GM19043 (cell line): ENCODE measurements around the gene B9D2.

Source experiments
- ATAC-seq: cut with Tn5 transposase; IDR thresholded peaks from one replicate; pipeline ENCODE4 v1.9.1; 2021; ENCODE audit warnings: low read depth; ENCODE audit not compliant: unreplicated experiment

Gene B9D2

GRCh38 chr19:41330481-41330880, 33.5 kb downstream of the B9D2 start:
- no peak for ATAC-seq

- ATAC-seq: no peak
These were observed 35.1 kb downstream of the B9D2 start for GRCh38 chr19:41328842-41329225.

GRCh38 chr19:41328157-41328841, 35.6 kb downstream of the B9D2 start:
- ATAC-seq: no peak

DNA sequence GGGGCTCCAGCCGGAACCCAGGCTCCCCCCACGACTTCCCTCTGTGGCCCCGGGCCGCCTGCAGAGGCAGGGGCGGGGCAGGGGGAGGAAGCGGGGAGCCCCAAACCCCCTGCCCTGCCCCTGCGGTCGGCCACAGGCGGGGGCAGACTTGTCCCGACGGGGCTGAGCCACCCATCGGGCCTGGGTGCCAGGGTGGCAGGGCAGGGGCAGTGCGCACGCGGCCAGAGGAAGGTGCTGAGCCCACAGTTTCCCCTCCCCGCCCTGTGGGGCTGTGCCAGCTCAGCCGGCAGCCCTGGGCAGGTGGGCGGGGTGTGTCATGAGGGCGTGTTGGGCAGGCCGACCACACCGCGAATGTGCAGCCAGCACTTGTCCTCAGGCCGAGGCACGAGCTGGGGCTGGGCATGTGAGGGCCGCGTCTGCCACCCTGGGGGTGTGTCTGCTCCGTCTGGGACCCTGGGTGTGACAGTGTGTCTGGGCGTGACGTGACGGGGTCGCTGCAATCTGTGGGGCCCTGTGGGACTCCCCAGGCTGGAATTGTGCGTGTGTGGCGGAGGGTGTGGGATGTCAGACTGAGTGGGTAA, 36.3 kb downstream of the B9D2 start:
- ATAC-seq: peak; percentile 51

DNA sequence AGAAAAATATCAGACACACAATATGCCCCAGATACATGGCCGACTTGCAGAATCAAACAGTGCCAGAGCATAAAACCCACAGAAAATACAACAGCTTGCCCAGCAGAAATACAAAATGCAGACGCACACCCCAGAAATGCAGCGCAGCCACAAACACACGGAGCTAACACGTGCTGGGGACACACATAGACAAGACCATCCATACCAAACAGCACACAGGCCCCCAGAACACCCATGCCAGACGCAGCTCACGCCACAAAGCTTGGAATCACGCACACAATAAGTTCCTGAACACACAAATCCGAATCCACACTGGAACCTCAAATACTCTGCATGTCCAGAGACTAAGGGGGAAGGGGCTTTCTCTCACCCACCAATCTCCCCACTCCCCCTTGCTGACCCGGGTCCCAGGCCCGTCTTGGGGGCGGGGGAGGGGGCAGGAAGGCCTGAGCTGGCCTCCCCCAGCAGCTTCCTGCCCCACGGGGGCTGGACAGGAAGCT, 36.8 kb downstream of the B9D2 start:
- no peak for ATAC-seq

DNA sequence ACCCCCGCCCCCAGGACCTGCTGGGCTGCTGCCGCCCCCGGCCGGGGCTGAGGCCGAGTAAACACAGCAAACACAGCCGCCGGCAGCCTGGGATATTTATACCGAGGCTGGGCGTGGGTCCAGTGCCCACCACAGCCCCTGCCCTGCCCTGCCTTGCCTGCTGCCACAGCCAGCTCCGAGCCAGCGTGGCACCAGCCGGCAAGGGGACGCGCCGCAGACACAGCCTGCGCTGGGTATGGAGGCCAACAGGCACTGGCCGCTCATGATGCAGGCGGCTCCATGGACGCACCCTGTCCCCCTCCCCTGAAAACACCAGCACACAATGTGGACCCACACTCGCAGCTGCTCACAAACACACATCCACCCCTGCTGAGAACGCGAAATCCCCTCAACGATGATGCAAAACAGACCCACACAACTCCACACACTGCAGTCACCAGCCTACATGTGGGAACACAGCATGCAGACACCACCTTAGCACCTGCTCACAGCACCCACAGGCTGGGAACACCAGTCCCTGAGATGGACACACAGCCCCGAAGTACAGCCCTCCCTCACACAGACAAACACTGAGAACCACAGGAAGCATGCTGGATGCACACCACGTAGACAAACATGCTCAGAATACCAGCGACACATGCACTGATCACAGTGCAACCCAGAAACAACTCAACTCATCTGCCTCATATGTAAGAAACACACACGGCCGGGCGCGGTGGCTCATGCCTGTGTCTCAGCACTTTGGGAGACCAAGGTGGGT, 37.8 kb downstream of the B9D2 start:
- ATAC-seq: peak; percentile 46

DNA sequence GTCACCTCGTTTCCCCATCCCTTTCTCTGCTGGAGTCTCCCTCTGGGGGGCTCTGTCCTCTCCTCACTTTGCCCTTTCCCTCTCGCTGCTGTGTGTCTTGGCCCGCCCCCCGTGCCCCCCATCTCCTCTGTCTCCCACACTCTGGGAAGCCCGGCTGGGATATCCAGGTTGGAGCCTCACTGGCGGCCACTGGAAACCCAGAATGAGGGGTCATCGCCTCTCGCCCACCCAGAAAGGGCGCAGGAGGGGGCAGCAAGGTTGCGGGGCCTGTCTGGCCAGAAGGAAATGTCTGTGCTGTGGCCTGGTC, 38.4 kb downstream of the B9D2 start:
- no peak for ATAC-seq

DNA sequence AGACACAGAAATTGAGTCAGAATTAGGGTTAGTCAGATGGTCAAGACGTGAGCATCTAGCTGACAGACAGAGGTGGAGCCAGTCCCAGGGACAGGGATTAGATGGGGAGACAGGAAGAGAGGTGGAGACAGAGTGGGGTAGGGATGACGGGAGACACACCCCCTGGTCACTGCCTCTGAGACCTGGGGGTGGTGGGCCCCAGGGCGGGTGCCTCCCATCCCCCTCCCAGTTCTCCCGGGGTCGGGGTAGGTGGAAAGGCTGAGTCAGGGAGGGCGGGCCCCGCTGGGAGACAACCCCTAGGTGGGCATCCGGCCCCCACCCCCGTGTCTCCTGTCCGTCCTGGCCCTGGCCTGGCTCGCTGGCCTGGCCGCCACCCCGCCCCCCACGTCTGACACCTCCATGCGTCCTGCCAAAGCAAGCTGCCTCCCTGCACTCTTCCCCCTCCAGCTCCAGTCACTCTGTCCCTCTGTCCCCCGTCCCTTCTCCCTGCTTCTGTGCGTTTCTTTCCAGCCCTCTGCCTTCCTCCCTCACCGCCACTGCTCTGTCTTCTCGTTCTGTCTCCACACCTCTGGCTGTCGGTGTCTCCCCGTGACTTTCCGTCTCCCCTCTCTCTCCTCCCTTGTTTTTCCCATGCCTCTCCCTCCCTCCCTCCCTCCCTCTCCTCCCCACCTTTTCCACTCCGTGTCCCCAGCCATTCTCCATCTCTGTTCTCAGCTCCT, 38.9 kb downstream of the B9D2 start:
- no peak for ATAC-seq

GRCh38 chr19:41324231-41324702, 39.7 kb downstream of the B9D2 start:
- no peak for ATAC-seq

GRCh38 chr19:41323430-41324125, 40.4 kb downstream of the B9D2 start:
- ATAC-seq: no peak

GRCh38 chr19:41323023-41323422, 40.9 kb downstream of the B9D2 start:
- ATAC-seq: no peak

DNA sequence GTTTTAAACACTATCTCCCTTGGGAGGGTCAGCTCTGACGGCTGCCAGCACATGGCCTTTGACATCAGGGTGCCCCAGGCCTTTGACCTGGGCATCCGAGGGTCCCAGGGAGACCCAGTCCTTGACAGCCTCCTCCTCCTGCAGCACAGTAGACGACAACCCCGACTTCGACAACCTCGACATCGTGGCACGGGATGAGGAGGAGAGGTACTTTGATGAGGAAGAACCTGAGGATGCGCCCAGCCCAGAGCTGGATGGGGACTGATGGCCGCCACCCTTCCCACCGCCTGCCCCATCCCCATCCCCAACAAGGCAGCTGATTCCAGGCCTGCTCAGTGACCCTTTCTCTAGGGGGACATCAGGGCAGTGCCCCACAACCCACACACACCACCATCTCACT, 41.5 kb downstream of the B9D2 start:
- no peak for ATAC-seq

- ATAC-seq: no peak
These were observed 42.2 kb downstream of the B9D2 start for GRCh38 chr19:41321600-41322270.

- no peak for ATAC-seq
These were observed 42.7 kb downstream of the B9D2 start for GRCh38 chr19:41321204-41321599.

DNA sequence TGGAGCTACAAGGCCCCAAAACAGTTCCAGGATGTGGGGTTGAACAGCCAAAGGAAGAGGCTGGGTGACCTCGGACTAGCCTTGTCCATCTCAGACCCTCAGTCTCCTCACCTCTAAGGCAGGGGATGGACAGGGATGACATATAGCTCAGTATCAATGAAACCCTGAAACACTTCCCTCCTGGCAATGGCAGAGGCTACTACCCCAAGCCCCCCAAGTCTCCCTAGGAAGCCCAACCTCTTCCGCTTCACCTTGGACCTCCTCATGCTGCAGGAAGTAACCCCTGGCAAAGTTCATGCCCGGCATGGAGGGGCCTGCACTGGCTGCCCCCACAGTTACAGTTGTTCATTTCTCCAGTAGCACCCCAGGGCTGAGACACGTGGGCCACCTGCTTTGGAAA, 43.4 kb downstream of the B9D2 start:
- ATAC-seq: no peak

DNA sequence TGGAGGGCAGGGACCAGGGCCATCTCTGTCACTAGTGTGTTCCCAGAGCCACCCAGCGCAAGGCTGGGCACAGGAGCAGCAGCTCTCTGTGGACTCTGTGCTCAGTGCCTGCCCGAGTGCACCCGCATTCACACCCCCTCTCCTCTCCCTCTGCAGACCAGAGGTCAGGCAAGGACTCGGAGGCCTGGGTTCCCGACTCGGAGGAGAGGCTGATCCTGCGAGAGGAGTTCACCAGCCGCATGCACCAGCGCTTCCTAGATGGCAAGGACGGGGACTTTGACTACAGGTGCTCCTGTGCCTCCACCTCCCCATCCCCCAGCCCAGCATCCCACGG, 43.8 kb downstream of the B9D2 start:
- ATAC-seq: no peak

GRCh38 chr19:41319500-41320184, 44.3 kb downstream of the B9D2 start:
- no peak for ATAC-seq

DNA sequence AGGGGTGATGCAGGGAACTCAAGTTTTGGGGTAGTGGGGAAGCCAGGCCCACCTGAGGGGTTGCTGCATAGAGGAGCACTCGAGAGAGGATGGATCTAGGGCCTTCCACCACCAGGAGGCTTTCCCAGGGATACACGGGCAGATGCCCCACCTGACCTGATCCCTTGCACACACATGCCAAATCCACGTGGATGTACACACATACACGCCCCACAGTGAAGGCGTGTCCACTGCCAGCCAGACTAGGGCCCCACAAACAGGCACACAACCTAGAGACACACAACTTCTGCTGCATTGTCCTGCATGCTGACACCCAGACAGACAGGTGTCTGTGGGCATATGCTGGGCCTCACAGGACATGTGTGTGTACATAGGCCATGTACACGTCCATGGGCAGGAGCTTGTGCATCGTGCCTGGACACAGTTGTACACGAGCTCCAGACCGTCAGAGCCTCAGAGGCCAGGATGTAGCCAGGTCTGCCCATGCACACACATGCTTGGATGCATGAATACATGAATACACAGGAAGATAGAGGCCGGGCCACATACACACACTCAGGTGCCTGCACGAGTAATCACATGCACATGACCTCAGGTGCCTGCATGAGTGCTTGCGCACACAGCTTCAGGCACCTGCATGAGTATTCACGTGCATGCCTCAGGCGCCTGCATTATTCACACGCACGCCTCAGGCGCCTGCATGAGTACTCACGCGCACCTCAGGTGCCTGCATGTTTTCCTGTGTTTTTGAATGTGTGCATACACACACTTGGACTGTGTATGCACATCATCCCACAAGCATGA, 45.1 kb downstream of the B9D2 start:
- ATAC-seq: no peak
